ENCODE measurements around the gene FCAMR.

DNA sequence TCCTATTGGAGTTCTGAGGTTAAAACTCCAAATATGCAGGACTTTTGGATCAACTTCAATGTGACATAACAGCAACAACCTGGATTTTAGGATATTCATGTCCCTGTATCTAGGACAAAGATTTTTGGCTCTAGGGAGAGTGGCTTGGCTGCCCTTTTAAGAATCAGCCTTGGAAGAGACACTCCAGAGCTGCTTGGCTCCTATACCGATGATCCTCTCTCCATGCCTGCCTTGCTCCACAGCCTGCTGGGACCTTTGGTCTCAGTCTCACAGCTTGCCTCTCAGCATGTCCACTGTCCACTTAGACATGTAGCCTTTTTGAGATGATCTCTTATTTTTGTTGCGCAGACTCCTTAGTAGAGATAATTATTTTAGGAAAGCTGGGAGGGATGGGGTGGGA lies 44.0 kb downstream of the FCAMR start:
- no peak for TF ChIP-seq POLR2A (IDR thresholded peaks at IDR 0.05)
- TF ChIP-seq, protein P1, sequence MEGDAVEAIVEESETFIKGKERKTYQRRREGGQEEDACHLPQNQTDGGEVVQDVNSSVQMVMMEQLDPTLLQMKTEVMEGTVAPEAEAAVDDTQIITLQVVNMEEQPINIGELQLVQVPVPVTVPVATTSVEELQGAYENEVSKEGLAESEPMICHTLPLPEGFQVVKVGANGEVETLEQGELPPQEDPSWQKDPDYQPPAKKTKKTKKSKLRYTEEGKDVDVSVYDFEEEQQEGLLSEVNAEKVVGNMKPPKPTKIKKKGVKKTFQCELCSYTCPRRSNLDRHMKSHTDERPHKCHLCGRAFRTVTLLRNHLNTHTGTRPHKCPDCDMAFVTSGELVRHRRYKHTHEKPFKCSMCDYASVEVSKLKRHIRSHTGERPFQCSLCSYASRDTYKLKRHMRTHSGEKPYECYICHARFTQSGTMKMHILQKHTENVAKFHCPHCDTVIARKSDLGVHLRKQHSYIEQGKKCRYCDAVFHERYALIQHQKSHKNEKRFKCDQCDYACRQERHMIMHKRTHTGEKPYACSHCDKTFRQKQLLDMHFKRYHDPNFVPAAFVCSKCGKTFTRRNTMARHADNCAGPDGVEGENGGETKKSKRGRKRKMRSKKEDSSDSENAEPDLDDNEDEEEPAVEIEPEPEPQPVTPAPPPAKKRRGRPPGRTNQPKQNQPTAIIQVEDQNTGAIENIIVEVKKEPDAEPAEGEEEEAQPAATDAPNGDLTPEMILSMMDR (IDR thresholded peaks at IDR 0.05) = no peak

Data from Peyer's patch (tissue), 4 donors.